Measurements from ENCODE around the gene LAYN. TPM values are rescaled to one million over a fixed set of nuclear protein-coding genes. Genes with fewer than 3 reads are reported as not detected.

The LAYN gene
- total RNA-seq, 2 experiments from 2014 or later = 57.4 to 63.2 TPM

DNA sequence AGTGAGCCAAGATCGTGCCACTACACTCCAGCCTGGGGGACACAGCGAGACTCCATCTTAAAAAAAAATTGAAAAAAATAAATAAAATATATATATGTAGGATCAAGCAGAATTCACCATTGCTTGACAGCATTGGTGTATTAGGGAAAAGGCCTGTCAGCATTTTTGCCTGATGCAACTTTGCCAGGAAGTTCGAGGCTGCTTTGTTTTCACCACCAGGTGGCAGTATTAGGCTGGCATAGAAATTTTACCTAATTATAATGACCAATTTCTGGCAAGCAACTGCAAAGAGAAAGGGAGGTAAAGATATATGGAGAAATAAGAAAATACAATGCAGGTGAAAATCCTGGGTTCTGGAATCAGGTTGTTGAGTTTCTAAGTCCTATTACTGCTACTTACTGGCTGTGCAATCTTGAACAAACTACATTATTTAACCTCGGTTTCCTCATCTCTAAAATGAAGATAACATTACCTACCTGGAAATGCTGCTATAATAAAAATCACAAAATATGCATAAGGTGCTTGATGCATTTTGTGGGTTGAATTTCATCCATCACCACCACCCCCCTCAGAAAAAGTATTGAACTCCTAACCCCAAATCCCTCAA is 24.7 kb downstream of the LAYN start:
- Mint-ChIP-seq H3K4me1 (peaks cover 3% of the 10 kb centered on the region), H3K27ac (no peak overlapping the region)

DNA sequence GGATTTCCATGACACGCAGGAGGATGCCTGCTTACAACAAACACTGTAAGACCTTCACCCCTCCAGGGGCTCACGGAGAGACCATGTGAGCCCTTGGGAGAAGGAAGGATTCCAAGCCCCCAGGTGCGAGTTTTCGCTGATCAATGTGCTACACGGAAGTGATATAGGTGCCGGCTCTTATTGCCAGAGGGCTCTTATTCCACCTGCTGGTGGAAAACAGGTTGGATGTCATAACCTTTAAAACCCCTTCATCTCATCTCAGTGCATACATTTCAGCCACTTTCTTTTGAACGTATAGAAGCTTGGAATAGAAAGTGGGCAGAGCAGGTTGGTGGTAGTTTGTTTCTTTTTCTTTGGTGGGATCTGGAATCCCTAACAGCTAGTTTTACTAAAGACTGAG is 25.8 kb downstream of the LAYN start:
- Mint-ChIP-seq H3K4me1 (peaks cover 3% of the 10 kb centered on the region), H3K27ac (no peak overlapping the region), H3K36me3 (peaks cover 5% of the 10 kb centered on the region), H3K27me3 (peaks cover 7% of the 10 kb centered on the region), H3K4me3 (no peak overlapping the region), H3K9me3 (no peaks in the 10 kb centered on the region)
- DNase-seq = no peak

More for the DNA sequence above, 24.7 kb downstream of the LAYN start:
- no peaks in the 10 kb centered on the region for H3K9me3 Mint-ChIP-seq
- no peaks in the 10 kb centered on the region for H3K27me3 Mint-ChIP-seq
- DNase-seq = peak; percentile 42
- H3K4me3 Mint-ChIP-seq = no peak overlapping the region
- H3K36me3 Mint-ChIP-seq = peaks cover 5% of the 10 kb centered on the region

DNA sequence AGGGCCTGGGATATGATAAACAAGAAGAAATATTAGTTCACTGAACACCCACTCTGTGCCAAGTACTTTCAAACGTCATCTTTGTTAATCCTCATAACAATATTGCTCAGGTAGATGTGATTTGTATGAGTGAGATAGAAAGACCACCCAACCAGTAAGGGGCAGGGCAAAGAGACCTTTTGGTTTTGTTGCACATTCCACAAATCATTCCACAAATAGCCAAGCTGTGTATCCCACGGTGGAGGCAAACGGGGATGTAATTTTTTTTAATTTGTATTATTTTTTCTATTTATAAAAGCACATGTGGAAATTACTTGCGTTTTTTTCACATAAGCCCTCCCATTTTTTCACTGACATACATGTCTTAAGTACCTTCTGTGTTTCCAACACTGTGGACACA is 29.0 kb downstream of the LAYN start:
- H3K36me3 Mint-ChIP-seq = no peaks in the 10 kb centered on the region

DNA sequence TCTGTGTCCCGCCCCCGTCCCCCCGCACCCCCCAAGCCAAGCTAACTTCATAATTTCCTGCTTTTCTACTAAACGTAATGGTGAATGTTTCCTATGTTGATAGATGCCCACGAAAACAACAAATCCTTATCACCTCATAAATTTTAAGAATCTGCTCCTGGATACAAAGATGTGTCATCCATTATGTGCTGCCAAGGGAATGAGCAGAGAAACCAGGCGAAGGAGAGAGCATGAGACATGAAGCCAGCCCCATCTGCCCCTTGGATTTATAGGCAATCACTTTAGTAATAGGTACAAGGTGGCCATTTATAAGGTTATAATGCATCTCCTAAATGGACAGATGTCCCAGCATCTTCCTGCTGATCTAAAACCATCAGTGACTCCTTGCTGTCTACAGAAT is 30.3 kb downstream of the LAYN start:
- no peaks in the 10 kb centered on the region for H3K36me3 Mint-ChIP-seq
- no peak overlapping the region for H3K27ac Mint-ChIP-seq

More for the DNA sequence above, 29.0 kb downstream of the LAYN start:
- Mint-ChIP-seq H3K27ac (no peak overlapping the region), H3K4me1 (peaks cover 3% of the 10 kb centered on the region), H3K4me3 (no peak overlapping the region), H3K9me3 (no peaks in the 10 kb centered on the region), H3K27me3 (peaks cover 8% of the 10 kb centered on the region)
- DNase-seq = no peak

DNA sequence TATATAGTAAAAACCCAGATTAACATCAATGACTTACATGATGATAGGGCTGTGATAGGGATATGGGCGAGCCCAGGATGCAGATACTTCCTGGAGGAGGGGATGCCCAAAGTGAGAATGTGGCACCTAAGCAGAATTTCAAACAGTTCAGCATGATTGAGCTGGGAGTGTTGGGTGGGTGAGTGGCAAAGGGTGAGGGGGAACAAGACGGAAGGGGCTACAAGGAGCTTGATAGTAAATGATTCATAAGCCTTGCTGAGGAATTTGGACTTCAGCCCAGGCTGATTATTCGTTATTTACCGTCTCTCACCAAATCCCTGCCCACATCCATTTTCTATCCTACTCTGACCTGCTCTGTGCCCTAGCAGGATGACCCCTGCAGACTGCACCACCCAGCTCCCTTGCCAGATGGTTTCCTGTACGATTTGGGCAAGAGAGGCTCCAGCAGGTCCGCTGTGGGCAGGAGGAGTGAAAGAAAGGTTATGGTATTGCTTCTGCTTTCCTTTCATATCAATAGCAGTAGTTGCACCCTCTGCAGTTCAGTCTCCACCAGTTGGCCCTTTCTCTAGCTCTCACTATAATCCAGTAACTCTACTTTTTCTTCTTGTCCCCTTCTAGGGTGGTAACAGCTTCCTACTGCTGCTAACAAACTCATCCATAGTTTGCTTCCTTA is 31.4 kb downstream of the LAYN start:
- Mint-ChIP-seq H3K27ac (no peak overlapping the region), H3K27me3 (peaks cover 8% of the 10 kb centered on the region), H3K9me3 (no peaks in the 10 kb centered on the region), H3K4me1 (peaks cover 3% of the 10 kb centered on the region), H3K36me3 (no peaks in the 10 kb centered on the region), H3K4me3 (no peak overlapping the region)
- no peak for DNase-seq

More for the DNA sequence above, 30.3 kb downstream of the LAYN start:
- DNase-seq = no peak
- Mint-ChIP-seq H3K27me3 (peaks cover 8% of the 10 kb centered on the region), H3K4me3 (no peak overlapping the region), H3K9me3 (no peaks in the 10 kb centered on the region), H3K4me1 (peaks cover 6% of the 10 kb centered on the region)

DNA sequence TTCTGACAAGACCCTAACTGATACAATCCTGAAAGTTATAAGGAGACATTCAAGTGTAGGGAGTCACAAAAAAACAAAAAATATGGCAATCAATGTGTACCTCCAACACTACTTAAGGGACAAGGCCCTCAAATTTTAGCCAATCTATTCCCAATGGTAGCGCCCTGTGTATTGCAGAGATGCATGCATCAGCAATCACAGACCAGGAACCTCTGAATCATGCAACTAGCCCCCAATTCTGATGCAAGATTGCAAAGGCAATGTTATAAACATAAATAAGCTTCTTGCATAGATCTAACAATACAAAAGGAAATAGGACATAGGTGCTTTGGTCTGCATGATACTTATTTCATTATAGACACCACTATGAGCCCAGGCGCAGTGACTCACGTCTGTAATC is 32.1 kb downstream of the LAYN start:
- Mint-ChIP-seq H3K9me3 (no peaks in the 10 kb centered on the region), H3K36me3 (no peaks in the 10 kb centered on the region), H3K4me1 (peaks cover 3% of the 10 kb centered on the region), H3K27me3 (peaks cover 8% of the 10 kb centered on the region), H3K27ac (no peak overlapping the region), H3K4me3 (no peak overlapping the region)
- DNase-seq = no peak

DNA sequence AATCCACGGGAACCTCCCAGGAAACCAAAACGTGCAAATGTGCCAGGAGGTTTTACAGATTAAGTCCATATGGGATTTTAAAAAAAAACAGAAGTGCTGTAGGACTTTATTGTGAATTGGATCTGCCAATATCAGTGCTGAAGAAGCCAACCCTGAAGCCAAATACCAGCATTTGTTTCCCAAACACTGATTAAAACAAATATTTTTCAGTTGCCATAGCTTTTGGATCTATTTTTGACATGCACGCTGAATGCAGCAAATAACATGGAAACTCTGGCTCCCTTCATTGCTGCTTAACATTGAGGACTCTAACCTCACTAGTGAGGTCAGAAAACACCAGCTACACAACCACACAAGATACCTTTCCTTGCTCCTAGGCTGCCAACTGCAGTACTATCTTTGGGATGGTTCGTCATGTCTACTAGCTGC is 33.3 kb downstream of the LAYN start:
- H3K4me3 Mint-ChIP-seq = no peak overlapping the region
- no peaks in the 10 kb centered on the region for H3K36me3 Mint-ChIP-seq
- no peaks in the 10 kb centered on the region for H3K9me3 Mint-ChIP-seq
- H3K27ac Mint-ChIP-seq = no peak overlapping the region
- peaks cover 8% of the 10 kb centered on the region for H3K27me3 Mint-ChIP-seq
- H3K4me1 Mint-ChIP-seq = peaks cover 3% of the 10 kb centered on the region
- DNase-seq = no peak

DNA sequence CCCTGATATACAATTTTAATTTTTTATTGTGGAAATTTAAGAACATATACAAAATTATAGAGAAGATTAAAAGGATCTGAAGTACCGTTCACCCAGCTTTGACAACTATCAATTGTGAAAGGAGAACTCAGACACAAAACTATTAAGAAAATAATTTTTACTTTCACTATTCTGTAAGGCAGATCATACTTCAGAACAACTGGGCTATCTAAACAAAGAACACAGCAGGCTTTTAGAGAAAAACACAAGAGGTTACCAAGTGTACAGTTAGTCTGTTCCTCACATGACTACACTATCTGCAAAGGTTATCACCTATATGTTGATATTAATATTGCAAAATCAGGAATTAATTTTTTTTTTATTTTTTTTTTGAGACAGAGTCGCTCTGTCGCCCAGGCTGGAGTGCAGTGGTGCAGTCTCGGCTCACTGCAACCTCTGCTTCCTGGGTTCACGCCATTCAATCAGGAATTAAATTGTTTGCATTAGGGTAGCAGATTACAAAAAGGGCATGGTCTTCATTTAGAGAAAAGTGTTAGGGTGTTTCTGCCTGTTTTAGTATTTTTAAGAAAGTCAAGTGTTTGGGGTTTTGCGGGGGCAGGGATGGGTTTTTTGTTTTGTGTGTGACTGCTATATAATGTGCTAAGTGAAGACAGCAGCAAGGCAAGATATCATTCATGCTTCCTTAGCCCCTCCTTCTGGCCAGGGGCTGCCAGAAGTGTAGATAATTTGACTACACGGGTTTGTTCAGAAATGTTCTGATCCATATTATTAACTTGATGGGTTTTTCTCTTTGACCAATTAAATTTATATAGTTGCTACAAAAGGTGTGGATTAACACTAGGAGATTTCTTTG is 34.1 kb downstream of the LAYN start:
- Mint-ChIP-seq H3K9me3 (no peaks in the 10 kb centered on the region), H3K27ac (no peak overlapping the region), H3K4me3 (peak overlapping the region; percentile 4), H3K27me3 (peaks cover 8% of the 10 kb centered on the region), H3K4me1 (peaks cover 3% of the 10 kb centered on the region), H3K36me3 (no peaks in the 10 kb centered on the region)
- DNase-seq = no peak

DNA sequence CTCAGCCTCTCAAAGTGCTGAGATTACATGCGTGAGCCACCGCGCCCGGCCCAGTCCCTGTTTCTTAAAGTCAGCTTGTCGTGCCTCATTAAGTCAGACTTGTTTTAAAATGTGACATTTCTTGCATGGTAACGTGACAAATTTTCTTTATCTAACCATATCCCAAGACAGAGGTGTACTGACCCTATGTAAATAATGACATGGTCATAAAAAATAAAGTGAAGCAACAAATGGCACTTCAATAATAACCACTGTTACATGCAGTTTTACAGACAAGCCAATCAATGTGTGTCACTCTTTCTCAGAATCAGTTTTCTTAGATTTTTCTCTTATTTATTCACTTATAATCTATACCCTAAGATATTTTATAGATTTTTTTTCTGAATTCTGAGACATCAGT is 35.2 kb downstream of the LAYN start:
- Mint-ChIP-seq H3K4me3 (no peak overlapping the region), H3K36me3 (no peaks in the 10 kb centered on the region), H3K27me3 (peaks cover 6% of the 10 kb centered on the region), H3K9me3 (no peaks in the 10 kb centered on the region), H3K4me1 (peaks cover 3% of the 10 kb centered on the region), H3K27ac (no peak overlapping the region)
- no peak for DNase-seq

DNA sequence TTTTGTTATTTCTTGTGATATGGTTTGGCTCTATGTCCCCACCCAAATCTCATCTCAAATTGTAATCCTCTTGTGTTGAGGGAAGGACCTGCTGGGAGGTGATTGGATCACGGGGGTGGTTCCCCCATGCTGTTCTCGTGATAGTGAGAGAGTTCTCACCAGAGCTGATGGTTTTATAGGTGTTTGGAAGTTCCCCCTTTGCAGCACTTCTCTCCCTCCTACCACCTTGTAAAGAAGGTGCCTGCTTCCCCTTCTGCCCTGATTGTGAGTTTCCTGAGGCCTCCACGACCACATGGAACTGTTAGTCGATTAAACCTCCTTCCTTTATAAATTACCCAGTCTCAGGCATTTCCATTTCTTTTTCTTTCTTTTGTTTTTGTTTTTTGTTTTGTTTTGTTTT is 37.3 kb downstream of the LAYN start:
- H3K27me3 Mint-ChIP-seq = no peaks in the 10 kb centered on the region
- DNase-seq = no peak
- no peak overlapping the region for H3K27ac Mint-ChIP-seq
- no peak overlapping the region for H3K4me3 Mint-ChIP-seq
- H3K9me3 Mint-ChIP-seq = no peaks in the 10 kb centered on the region
- H3K36me3 Mint-ChIP-seq = no peaks in the 10 kb centered on the region
- peaks cover 6% of the 10 kb centered on the region for H3K4me1 Mint-ChIP-seq

DNA sequence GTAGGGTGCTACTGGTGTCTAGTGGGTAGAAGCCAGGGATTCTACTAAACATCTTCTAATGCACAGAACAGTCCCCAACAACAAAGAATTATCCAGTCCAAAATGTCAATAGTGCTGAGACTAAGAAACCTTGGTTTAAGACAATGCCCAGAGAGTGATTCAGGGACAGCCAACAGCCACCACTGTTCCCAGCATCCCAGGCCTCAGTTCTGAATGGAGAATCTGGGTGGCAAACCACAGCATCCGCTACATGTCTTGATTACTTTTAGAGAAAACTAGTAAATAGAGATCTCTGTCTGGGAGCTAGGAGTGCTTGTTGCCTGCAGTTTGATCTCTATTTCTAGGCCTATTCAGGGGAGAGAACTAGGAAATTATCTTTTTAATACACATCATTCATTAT is 40.8 kb downstream of the LAYN start:
- Mint-ChIP-seq H3K27ac (no peak overlapping the region), H3K4me3 (no peak overlapping the region), H3K36me3 (no peaks in the 10 kb centered on the region), H3K27me3 (no peaks in the 10 kb centered on the region), H3K4me1 (peaks cover 3% of the 10 kb centered on the region), H3K9me3 (no peaks in the 10 kb centered on the region)
- DNase-seq = no peak

DNA sequence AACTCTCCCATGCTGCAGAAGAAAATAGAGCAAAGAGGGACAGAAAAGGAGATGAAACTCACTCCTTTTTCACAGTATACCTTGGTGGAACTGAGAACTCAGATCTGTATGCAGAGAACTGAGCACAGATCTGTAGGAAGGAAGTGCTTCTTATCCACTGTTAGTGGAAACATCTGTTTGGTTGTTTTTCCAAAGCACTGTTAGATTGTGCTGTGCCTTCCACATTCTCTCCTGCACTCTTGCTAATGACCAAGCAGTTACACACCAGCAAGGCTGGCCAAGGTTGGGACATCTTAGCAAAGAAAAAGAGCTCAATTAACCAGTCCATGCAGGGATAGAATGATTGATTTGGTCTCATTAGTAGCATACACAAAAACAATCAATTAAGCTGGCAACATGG is 41.6 kb downstream of the LAYN start:
- Mint-ChIP-seq H3K4me1 (peaks cover 5% of the 10 kb centered on the region), H3K36me3 (no peaks in the 10 kb centered on the region), H3K27me3 (no peaks in the 10 kb centered on the region), H3K27ac (no peak overlapping the region), H3K4me3 (no peak overlapping the region), H3K9me3 (no peaks in the 10 kb centered on the region)
- DNase-seq = no peak

DNA sequence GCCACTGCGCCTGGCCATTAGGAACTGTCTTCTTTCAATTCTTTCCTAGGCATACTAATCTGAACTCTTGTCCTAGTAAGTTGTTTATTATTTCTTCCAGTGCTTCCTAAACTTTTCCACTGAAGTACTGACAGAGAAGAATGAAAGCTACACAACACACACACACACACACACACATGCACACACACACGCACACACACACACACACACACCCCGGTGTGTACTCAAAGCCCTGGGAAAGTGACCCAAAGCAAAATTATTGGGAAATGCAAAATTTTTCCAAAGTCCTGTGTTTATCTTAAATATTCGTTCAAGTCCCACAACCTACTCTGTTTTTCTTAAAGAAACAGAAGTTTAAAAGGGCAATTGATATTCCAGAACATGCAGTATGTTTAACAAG is 42.4 kb downstream of the LAYN start:
- DNase-seq = no peak
- Mint-ChIP-seq H3K27ac (no peak overlapping the region), H3K27me3 (no peaks in the 10 kb centered on the region), H3K9me3 (no peaks in the 10 kb centered on the region), H3K4me1 (peaks cover 5% of the 10 kb centered on the region), H3K36me3 (no peaks in the 10 kb centered on the region), H3K4me3 (no peak overlapping the region)

DNA sequence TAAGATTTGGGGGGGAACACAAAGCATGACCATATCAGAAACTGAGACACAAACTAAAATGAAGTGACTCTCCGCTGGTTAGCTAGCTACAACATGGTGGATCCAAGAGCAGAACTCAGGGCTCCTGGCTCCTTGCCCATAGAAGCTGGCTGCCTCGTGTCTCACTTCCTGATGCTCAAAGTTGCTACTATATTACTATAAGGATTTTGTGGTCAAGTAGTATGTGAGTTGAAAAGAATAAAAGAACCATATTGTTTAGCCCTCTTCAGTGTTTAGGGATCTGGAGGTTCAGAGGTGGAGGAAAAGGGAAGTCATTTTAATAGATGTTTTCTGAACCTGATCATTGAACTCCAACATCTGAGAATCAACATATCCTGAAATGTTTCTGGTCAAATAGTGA is 44.9 kb downstream of the LAYN start:
- no peak overlapping the region for H3K27ac Mint-ChIP-seq
- no peak for DNase-seq
- H3K27me3 Mint-ChIP-seq = no peaks in the 10 kb centered on the region
- H3K9me3 Mint-ChIP-seq = no peaks in the 10 kb centered on the region
- H3K4me1 Mint-ChIP-seq = peaks cover 5% of the 10 kb centered on the region
- no peak overlapping the region for H3K4me3 Mint-ChIP-seq
- no peaks in the 10 kb centered on the region for H3K36me3 Mint-ChIP-seq

DNA sequence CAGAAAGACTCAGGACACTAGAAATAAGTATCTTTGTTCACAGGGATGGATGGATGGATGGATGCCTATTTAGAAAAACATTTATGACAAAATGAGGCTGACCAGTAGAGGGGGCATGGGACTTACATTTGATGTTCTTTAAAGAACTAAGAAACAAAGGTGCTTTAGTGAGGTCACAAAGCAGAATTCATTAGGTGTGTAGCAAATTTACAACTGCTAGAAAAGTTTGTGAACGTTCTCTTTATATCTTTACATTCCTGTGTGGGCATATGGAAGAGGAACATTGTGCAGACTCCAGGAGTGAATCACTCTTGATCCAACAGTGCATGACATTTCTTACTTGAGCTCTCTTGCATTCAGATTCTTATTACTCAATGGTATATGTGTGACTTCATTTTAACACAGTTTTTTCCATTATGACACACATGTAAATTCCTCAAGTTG is 45.9 kb downstream of the LAYN start:
- Mint-ChIP-seq H3K4me3 (no peak overlapping the region), H3K27me3 (no peaks in the 10 kb centered on the region), H3K27ac (no peak overlapping the region), H3K9me3 (no peaks in the 10 kb centered on the region), H3K4me1 (peaks cover 2% of the 10 kb centered on the region), H3K36me3 (no peaks in the 10 kb centered on the region)
- DNase-seq = no peak
